ENCODE measurements around the gene TEAD3.
A peak's percentile ranks its signal among the peaks of the same experiment; 100 is the strongest.

The TEAD3 gene

GRCh38 chr6:35514587-35514986, 17.7 kb upstream of the TEAD3 start:
- DNase-seq: no peak

DNA sequence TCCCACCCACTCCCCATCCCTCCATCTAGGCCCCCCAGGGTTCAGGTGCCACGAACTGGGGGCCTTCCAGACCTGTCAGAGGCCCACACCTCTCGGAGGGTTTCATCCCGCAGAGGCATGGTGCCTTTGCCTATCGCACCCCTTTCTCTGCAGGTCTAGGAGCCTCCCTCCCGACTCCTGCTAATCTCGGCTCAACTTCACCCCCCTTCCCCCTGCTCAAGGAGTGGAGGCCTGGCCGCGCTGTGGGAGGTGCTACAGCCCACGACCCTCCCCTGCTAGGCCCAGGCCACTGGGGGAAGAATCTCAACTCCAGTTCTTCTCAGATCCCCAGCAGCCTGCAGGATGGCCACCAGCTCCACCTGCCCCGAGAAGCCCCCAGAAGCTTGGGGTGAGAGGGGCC, 15.9 kb upstream of the TEAD3 start, which contains the start of gene TULP1:
TSS of gene TULP1 (minus strand) at position 157 of the 400 bp plus-strand sequence. CDS start at position 119, 38 bp downstream.
- no peak for DNase-seq

GRCh38 chr6:35512006-35512405, 15.1 kb upstream of the TEAD3 start:
- DNase-seq: no peak

DNA sequence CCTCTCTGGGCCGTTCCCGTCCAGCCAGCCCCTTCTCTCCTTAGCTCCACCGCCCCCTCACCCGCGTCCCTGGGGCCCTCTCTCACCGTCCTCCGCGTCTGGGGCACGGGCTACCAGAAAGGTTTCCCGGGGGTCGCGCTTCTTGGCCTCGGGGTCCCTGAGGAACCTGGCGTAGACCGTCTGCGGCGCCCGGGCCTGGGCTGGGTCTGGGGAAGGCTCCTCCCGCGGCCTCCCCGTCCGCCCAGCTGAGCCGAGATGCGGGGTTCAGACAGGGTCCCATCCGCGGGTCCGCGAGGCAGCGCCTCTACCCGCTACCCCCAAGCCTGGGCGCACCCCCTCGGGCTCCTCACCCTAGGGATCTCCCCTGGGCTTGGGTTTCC, 14.7 kb upstream of the TEAD3 start:
- DNase-seq: no peak

DNA sequence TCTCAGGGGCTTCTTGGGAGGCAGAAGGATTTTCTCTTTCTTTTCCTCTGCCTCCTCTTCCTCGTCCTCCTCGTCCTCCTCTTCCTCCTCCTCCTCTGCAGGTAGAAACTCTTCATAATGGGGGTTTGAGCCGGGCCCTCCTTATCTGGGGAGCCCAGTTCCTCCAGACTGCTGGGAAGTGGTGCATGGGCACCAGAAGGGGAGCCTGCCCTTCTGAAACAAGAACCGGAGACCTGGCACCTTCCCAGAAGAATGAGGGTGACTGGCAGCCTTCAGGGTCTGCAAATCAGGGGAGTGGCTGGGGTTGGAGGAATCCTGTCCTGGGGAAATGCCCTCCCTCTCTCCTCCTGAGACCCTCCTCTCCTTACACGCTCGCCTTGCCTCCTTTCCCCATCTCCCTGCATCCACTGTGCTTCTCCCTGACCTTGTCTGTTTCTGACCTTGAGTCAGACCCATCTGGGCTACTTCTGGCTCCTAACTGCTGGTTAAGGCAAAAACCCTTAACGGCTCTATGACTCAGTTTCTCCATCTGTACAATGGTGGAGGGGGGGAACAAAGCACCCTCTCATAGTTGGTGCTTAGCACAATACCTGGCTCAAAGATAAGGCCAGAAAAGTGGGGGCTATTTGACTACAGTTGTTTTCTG, 14.2 kb upstream of the TEAD3 start:
- DNase-seq: no peak

DNA sequence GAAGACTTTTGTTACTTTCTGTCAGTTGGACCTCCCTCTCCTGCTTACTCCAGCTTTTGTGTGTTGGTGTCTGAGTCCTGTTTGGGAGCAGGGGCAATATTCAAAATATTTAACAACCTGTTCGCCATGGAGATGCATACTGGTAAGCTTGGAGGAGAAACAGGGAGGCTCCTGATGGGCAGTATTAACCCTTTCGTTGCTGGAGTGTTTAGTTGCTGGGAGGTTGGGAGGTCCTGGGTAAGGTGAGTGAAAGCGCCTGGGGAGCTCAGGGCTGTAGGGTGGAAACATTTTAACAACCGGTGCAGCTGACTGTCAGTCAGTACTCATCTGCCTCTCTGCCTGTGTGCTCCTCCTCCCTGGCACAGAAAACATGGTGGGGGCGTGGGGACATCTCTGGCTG, 11.7 kb upstream of the TEAD3 start:
- no peak for DNase-seq

- no peak for DNase-seq
Measured at GRCh38 chr6:35508027-35508426, 11.1 kb upstream of the TEAD3 start.

DNA sequence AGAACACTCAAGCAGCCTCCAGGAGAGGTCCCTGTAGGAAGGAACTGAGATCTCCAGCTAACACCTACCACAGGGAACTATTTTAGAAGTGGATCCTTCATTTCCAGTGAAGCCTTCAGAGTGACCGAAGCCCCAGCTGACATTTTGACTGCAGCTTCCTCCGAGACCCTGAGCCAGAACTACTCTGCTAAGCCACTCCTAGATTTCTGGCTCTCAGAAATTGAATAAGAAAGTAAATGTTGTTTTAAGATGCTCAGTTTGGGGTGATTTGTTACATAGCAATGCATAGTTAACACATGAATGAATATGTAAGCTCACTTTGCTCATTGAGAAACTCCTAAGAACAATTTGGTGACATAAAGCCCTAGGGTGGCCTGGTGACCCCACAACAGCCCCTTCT, 10.3 kb upstream of the TEAD3 start:
- no peak for DNase-seq

DNA sequence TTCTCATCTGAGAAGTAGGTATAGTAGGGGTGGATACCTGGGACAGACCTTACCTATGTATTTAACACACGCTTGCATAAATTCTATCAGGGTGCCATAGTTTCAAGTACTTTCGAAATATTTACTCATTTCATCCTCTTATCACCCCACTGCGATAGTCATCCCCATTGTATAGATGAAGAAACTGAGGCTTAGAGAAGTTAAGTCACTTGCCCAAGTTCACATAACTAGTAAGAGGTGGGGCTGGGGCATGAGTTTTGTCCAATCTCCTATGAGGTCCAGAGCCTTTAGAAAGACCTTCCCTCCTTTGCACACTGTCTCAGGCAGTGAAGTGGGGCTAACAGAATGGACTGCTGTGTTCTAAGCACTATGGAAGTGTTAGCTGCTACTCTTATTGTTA, 9.7 kb upstream of the TEAD3 start:
- no peak for DNase-seq

- DNase-seq: no peak
Measured at GRCh38 chr6:35505999-35506412, 9.1 kb upstream of the TEAD3 start.

- DNase-seq: no peak
Measured at GRCh38 chr6:35503534-35503933, 6.7 kb upstream of the TEAD3 start.

DNA sequence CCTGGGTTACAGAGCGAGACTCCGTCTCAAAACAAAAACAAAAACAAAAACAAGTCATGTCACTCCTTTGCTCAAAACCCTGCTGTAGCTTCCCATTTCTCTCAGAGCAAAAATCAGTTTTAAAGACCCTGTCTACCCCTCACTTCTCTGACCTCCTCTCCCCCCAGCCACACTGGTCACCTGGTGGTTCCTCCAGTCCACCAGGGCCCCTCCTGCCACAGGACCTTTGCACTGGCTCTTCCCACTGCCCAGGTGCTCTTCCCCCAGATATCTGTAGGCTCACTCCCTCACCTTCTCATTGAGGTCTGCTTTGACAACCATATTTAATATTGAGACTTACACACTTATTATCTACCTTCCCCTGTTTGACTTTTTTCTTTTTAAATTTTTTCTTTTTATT, 4.9 kb upstream of the TEAD3 start:
- no peak for DNase-seq

GRCh38 chr6:35500782-35501181, 3.9 kb upstream of the TEAD3 start:
- no peak for DNase-seq

DNA sequence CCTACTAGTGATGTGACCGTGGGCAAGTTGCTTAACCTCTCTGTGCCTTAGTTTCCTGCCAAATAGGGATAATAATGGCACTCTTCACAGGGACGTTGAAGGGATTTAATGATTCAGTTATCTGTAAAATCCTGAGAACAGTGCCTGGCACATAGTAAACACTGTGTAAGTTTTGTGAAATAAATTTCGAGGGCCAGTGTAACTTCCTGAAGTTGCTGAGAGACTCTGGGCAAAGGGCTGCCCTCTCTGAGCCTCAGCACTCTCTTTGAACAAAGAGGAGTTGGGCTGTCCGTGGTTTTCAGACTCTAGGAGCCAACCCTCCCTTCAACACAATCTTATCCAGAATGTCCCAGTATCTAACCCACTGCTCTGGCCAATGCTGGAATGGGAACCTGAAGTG, 2.5 kb upstream of the TEAD3 start:
- DNase-seq: no peak

DNA sequence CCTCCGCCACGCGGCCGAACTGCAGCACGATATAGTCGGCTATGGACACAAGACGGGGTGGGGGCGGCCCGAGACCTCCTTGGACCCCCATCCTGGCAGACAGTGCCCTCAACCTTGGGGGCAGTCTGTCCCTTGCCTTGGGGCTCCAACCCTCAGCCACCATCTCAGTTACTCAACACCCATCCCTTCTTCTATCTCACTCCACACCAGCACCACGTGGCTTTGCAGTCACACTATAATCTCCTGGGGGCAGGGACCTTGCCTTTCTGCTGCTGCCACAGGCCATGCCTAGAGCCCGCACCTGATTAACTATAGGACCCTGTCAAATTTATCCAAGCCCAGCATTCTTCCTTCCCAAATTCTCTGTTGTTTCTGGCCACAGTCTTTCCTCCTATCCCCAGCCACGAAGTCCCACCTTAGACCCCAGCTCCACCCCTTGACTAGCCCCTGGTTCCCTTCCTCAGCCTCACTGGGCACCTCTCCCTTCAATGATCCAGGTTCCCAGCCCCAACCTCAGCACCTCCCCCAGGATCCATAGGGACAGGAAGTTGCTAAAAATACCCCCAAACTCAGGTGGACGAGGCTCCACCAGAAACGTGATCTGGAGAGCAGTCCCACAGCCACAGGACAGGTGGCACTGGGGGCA, 1.7 kb upstream of the TEAD3 start:
- no peak for DNase-seq

DNA sequence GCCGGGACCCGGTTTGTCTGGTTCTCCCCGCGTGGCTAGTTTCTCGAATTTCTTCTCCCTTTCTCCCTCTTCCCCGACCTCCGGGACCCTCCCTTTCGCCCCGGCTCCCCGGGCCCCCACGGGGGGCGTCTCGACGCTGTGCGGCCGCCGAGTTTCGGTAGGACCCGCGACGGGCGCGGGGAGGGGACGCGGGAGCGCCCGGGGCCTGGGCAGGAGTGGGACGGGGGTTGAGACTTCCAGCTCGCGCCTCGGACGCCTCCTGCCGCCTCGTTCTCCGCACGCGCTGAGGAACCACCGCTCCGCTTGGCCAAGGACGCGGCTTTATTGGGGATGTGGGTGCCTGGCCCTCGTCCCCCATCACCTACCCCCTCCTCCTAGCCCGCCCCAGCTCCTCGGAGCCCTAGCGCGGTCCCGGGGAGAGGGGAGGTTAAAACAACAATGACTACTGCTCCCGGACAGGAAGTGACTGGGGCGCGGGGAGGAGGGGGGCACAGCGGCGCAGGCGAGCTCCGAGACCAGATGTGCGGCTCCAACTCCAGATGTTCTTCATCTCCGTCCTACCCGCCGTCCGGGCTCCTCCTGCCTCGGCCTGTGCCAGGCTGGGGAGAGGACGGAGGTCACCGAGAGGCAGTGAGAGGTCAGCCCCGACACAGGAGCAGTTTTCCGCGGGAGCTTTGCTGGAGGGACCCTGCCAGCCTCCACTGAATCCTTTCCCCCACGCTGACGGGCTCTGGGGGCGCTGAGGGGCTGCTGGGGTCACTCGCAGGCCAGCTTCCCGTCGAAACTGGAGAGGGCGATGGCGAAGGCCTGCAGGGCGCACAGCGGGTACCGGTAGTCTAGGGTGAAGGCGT, 917 bp upstream of the TEAD3 start:
- DNase-seq: no peak

DNA sequence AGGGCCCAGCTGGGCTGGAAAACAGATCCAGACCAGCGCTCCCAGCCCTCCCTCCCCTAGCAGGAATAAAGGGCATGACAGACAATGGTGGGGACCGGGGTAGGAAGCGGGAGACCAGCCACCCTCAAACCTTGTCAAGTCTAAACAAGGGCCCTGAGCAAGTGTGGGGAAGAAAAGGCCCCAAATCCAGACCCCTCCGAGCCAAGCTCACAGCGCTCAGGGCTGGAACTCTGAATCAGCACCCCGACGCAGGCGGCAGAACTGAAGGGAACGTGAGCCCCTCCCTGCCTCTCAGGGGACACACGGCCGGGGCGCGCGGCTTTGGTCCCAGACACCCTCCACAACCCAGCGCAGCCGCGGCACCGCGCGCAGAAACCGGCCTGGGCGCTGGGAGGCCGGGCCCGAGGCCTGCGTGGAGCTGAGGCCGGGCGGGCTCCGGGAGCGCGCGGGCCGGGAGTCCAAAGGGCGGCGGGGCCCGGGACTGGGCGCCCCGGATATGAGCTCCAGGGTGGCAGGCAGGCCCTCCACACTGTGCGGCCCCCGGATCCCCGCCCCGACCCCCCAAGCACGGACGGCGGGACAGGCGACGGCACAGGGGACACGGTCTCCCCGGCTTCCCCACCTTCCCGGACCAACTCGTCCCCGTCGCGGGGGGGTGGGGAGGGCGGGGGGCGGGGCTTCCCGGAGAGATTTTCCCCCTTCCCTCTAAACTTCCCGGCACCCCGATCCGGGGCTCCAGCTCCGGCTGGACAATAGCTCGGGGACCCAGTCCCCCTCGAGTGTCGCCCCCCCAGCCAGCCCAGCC, 641 bp downstream of the TEAD3 start:
- DNase-seq: peak in 5 of 56 donors; percentile 30 to 60 (median 41)

DNA sequence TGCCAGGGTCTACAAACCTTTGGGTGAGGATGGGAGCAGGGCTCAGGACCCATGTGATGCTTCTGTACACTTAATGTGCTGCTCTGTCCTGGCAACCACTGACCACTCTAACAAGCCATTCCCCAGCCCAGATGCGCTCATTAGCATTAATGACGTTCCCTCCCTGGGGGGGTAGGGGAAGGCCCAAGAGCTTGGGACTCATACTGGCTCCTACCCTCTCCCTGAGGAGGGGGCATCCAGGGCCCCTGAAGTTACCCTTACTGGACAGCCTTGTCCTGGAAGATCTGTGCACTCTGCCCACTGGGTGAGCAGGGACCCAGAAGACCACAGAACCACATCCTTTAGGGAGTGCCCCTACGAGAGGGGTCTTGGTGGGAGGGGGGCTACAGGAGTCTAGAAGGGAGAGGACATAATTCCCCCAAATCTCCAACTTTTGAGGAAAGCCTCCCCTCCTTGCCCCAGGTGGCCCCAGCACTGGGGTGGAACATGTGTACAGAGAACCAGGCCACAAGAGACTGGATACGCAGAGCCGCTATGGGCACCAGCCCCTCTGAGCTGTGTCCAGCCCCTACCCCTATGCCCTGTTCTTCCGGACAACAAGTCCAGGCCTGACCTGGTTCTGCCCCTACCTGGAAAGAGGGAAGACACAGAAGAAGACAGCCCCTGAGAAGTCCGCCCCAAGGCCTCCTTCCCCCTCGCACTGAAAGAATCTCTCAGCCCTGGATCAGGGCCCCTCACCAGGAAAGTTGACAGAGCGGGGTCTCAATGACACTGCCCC, 1.4 kb downstream of the TEAD3 start:
- no peak for DNase-seq

DNA sequence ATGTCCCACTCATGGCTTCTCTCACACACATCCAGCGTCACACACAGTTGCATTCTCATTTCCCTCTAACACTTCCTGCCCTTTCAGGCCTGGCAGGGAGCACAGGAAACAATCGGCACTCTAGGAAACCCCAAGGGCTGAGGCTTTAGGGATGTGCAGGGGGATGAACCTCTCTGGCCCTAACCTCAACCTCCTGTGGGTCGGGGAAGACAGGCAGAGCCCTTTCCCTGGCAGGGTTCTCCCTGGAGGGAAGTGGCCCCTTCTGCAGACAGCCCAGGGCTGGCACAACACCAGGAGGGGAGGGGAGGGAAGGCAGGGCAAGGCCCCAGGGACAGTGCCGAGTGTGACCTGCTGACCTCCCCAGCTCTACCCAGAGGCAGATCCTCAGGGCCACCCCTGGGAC, 2.7 kb downstream of the TEAD3 start:
- no peak for DNase-seq

- no peak for DNase-seq
Measured at GRCh38 chr6:35493307-35493983, 3.4 kb downstream of the TEAD3 start.
